Psoas muscle (tissue), 8 donors: ENCODE results near the gene PHKB. TPM values are rescaled to one million over a fixed set of nuclear protein-coding genes. Genes with fewer than 3 reads are reported as not detected.
A peak's percentile ranks its signal among the peaks of the same experiment; 100 is the strongest.

Source experiments
- ATAC-seq, 4 donors: fragments of 200-7000 bp; cut with Tn5 transposase; one replicate each; pipeline ENCODE4 v1.9.1; 2020; ENCODE audit warnings: moderate library complexity in 3 of 4, mild to moderate bottlenecking in 2 of 4
- DNase-seq, 2 donors: peaks; one replicate each; pipeline ENCODE4 v3.0.0-alpha.2; 2020
- H3K27ac ChIP-seq: fragments of 200-600 bp; one replicate; pipeline ENCODE4 v1.8.0; 2022
- H3K27me3 ChIP-seq, 3 donors: fragments of 200-600 bp in 1 of 3; one replicate each; pipeline versions ENCODE4 v1.6.1 to v1.8.0; 2013 to 2022; ENCODE audit warnings: low read length in 2 of 3, mild to moderate bottlenecking in 2 of 3, moderate library complexity in 1 of 3; ENCODE audit not compliant: insufficient read depth in 3 of 3
- H3K36me3 ChIP-seq, 2 donors: fragments of 200-600 bp in 1 of 2; one replicate each; pipeline versions ENCODE4 v1.6.1 to v1.8.0; 2013 to 2022; ENCODE audit warnings: low read depth in 1 of 2, mild to moderate bottlenecking in 1 of 2, moderate library complexity in 1 of 2; ENCODE audit not compliant: insufficient read depth in 1 of 2
- H3K4me1 ChIP-seq: fragments of 200-600 bp; one replicate; pipeline ENCODE4 v1.8.0; 2022
- H3K4me3 ChIP-seq: fragments of 200-600 bp; one replicate; pipeline ENCODE4 v1.8.0; 2022; ENCODE audit warnings: mild to moderate bottlenecking
- H3K9me3 ChIP-seq: fragments of 200-600 bp; one replicate; pipeline ENCODE4 v1.8.0; 2022
- WGBS, 3 donors: extraction: QIAGEN DNeasy Blood & Tissue Kit; methylation state at CpG; one replicate each; pipeline versions ENCODE4 v1.1.6 to v1.1.7; 2013; 5-methylcytosine and 5-hydroxymethylcytosine counted together
- intact Hi-C, 2 donors: fragments of 100-400 bp; cut with DNase I; formaldehyde crosslinking; loops; one replicate each; pipeline versions ENCODE4 v1.11.0 to v1.14.2; 2022
- polyA plus RNA-seq, 3 donors: library from polyadenylated mRNA; stranded (reverse); fragments of 200-250 nt; gene quantifications; one replicate each; pipeline ENCODE4 v1.2.3, GENCODE V29; 2013
- total RNA-seq, 4 donors: library from RNA; stranded (reverse); fragmentation: NEBNext Ultra II Directional in 2 of 4; extraction: Animal tissue kit (Norgen Biotek cat#: 25700) in 2 of 4; gene quantifications; one replicate each; pipeline versions ENCODE4 v1.2.1 to v1.2.4, GENCODE V29; 2021 to 2023
- TF ChIP-seq, protein P1 (sequence below): fragments of 200-600 bp; IDR thresholded peaks from one replicate; pipeline ENCODE4 v1.8.0; 2022; ENCODE audit warnings: antibody characterized with exemption
- donor health status: healthy with polysubstance abuse.
- donor health status: DM: no; HTN: no; CAD: no; lungs with moderate emphysema.
- donor health status: Bipolar disorder and iron deficiency.
- donor health status: healthy.
- donor health status: DM: yes; HTN: yes; CAD: no.
- donor health status: DM: no; HTN: no; CAD: no.
- donor health status: DM: no; HTN: no; CAD: no.
- donor health status: DM: yes; HTN: yes; CAD: no.

The PHKB gene
- total and polyA plus RNA-seq, 7 donors, result 18.8 to 87.7 (median 71.0) TPM

DNA sequence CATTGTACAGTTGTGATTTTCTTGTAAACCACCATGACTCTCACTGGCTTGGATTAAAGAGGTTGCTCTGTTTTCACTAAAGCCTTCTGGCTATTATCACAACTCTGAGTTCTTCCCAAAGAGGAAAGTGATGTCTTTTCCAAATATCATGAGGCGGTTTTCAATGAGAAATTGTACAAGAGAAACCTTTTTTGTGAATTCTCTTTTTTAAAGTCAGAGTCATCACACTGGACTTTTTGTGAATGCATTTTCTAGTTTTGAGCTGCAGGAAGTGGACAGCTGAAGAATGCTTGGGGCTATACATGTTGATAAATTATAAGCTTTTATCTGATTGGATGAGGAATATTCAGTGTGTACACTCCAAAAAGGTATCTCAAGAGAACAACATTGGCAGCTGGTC lies 100.2 kb downstream of the PHKB start:
- no peak overlapping the region for H3K4me3 ChIP-seq
- 64 to 83% (median 82%) methylated on average over 1 of the region's 1 CpG for WGBS, 3 donors
- TF ChIP-seq, protein P1, sequence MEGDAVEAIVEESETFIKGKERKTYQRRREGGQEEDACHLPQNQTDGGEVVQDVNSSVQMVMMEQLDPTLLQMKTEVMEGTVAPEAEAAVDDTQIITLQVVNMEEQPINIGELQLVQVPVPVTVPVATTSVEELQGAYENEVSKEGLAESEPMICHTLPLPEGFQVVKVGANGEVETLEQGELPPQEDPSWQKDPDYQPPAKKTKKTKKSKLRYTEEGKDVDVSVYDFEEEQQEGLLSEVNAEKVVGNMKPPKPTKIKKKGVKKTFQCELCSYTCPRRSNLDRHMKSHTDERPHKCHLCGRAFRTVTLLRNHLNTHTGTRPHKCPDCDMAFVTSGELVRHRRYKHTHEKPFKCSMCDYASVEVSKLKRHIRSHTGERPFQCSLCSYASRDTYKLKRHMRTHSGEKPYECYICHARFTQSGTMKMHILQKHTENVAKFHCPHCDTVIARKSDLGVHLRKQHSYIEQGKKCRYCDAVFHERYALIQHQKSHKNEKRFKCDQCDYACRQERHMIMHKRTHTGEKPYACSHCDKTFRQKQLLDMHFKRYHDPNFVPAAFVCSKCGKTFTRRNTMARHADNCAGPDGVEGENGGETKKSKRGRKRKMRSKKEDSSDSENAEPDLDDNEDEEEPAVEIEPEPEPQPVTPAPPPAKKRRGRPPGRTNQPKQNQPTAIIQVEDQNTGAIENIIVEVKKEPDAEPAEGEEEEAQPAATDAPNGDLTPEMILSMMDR, result no peak
- no peaks in the 10 kb centered on the region for H3K36me3 ChIP-seq
- H3K27ac ChIP-seq, result no peak overlapping the region
- no peaks in the 10 kb centered on the region for H3K4me1 ChIP-seq
- no peak for DNase-seq
- no peaks in the 10 kb centered on the region for H3K9me3 ChIP-seq
- ATAC-seq, result no peak
- H3K27me3 ChIP-seq, result no peaks in the 10 kb centered on the region
- intact Hi-C loops, result no loop called here

DNA sequence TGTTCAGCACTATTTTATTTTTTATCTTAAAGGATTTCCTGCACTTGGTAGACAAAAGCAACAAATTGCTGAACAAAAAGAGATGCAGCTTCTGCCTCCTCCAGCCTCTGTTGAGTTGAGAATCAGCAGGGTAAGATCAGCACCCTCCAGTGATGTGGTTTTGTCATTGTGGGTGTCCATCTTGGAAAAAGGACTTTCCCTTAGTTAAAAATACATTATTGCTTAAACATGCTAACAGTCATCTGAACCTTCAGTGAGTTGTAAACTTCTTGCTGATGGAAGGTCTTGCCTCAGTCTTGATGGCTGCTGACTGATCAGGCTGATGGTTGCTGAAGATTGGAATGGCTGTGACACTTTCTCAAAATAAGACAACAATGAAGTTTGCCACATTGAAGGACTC lies 101.2 kb downstream of the PHKB start:
- ATAC-seq (peak in 1 of 4 donors; percentile 49), DNase-seq (no peak)
- H3K9me3 ChIP-seq, result no peaks in the 10 kb centered on the region
- no peaks in the 10 kb centered on the region for H3K27me3 ChIP-seq
- H3K4me3 ChIP-seq, result no peak overlapping the region
- H3K27ac ChIP-seq, result no peak overlapping the region
- no peaks in the 10 kb centered on the region for H3K36me3 ChIP-seq
- no peaks in the 10 kb centered on the region for H3K4me1 ChIP-seq
- TF ChIP-seq, protein P1, result no peak
- intact Hi-C loops, result no loop called here

GRCh38 chr16:47565454-47565853 lies 104.3 kb downstream of the PHKB start:
- DNase-seq (peak; percentile 82 to 90), ATAC-seq (peak; percentile 61 to 89 (median 84))
- no peaks in the 10 kb centered on the region for H3K4me1 ChIP-seq
- TF ChIP-seq, protein P1, result no peak
- WGBS, 3 donors, result 50 to 53% (median 52%) methylated on average over 6 of the region's 6 CpGs
- H3K36me3 ChIP-seq, result no peaks in the 10 kb centered on the region
- no peak overlapping the region for H3K4me3 ChIP-seq
- intact Hi-C loops, result no loop called here
- no peaks in the 10 kb centered on the region for H3K9me3 ChIP-seq
- no peaks in the 10 kb centered on the region for H3K27me3 ChIP-seq
- peak overlapping the region; percentile 31 for H3K27ac ChIP-seq

DNA sequence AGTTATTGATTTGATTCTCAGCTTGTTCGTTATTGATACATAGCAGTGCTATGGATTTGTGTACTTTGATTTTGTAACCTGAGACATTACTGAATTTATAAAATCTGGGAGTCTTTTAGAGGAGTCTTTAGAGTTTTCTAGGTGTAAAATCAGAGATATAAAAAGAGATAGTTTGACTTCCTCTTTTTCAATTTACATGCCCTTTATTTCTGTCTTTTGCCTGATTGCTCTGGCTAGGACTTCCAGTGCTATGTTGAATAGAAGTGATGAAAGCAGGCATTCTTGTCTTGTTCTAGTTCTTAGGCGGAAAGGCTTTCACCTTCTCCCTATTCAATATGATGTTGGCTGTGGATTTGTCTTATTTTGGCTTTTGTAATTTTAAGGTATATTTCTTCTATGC lies 106.2 kb downstream of the PHKB start:
- no peak for ATAC-seq
- WGBS, 3 donors, result 96 to 99% (median 98%) methylated on average over 2 of the region's 2 CpGs
- H3K9me3 ChIP-seq, result no peaks in the 10 kb centered on the region
- intact Hi-C loops, result no loop called here
- H3K4me3 ChIP-seq, result no peak overlapping the region
- no peaks in the 10 kb centered on the region for H3K4me1 ChIP-seq
- no peaks in the 10 kb centered on the region for H3K36me3 ChIP-seq
- H3K27ac ChIP-seq, result no peak overlapping the region
- TF ChIP-seq, protein P1, result no peak
- no peak for DNase-seq
- no peaks in the 10 kb centered on the region for H3K27me3 ChIP-seq

DNA sequence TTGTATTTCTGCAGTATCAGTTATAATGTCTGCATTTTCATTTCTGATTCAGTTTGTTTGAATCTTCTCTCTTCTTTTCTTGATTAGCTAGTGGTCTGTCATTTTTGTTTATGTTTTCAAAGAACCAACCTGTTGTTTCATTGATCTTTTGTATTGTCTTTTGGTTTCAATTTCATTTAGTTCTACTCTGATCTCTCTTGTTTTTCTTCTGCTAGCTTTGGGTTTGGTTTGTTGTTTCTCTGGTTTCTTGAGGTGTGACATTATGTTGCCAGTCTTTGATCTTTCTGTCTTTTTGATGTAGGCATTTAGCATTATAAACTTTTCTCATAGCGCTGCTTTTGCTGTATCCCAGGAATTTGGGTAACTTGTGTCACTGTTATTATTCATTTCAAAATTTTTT lies 107.2 kb downstream of the PHKB start:
- DNase-seq (no peak), ATAC-seq (no peak)
- H3K36me3 ChIP-seq, result no peaks in the 10 kb centered on the region
- H3K9me3 ChIP-seq, result no peaks in the 10 kb centered on the region
- H3K27ac ChIP-seq, result no peak overlapping the region
- H3K4me1 ChIP-seq, result no peaks in the 10 kb centered on the region
- no peaks in the 10 kb centered on the region for H3K27me3 ChIP-seq
- intact Hi-C loops, result no loop called here
- 95 to 100% (median 98%) methylated on average over 1 of the region's 1 CpG for WGBS, 3 donors
- TF ChIP-seq, protein P1, result no peak
- H3K4me3 ChIP-seq, result no peak overlapping the region
